Motor neuron (in vitro differentiated cells): ENCODE measurements around the gene ST6GALNAC1. TPM values are rescaled to one million over a fixed set of nuclear protein-coding genes. Genes with fewer than 3 reads are reported as not detected.
"Not testable (repeated sequence)": the region's sequence is repeated elsewhere in the genome, so short reads cannot be mapped to it uniquely, and the experiment has no call there.

Experiments used
- ATAC-seq, 8 experiments: fragments of 200-7000 bp; cut with Tn5 transposase; replicated peaks in 6 of 8; 2 replicates each; pipeline ENCODE4 v1.8.0; 2021; ENCODE audit warnings: mild to moderate bottlenecking in 8 of 8, moderate library complexity in 8 of 8
- H3K27ac ChIP-seq, 2 donors: fragments of 250-450 bp; sonication (Bioruptor Pico); 2 replicates each; pipeline ENCODE4 v1.9.0; 2021; ENCODE audit warnings: antibody characterized with exemption in 2 of 2, mild to moderate bottlenecking in 2 of 2, moderate library complexity in 1 of 2
- H3K4me1 ChIP-seq, 2 donors: fragments of 250-450 bp; sonication (Bioruptor Pico); replicated peaks in 1 of 2; 2 replicates each; pipeline ENCODE4 v1.6.1; 2021; ENCODE audit warnings: antibody characterized with exemption in 2 of 2, mild to moderate bottlenecking in 2 of 2, moderate library complexity in 1 of 2
- H3K4me3 ChIP-seq, 5 donors: fragments of 250-450 bp; sonication (Bioruptor Pico); 2 replicates each; pipeline ENCODE4 v1.9.0; 2021; ENCODE audit warnings: antibody characterized with exemption in 5 of 5, mild to moderate bottlenecking in 5 of 5, moderate library complexity in 4 of 5
- WGBS, 10 experiments: fragments of 450-650 bp; shearing (Covaris generic); methylation state at CpG; one replicate each; pipeline ENCODE4 v1.0.0; 2022; 5-methylcytosine and 5-hydroxymethylcytosine counted together
- in situ Hi-C, 9 experiments: fragments of 400-800 bp; cut with MboI; loops; one replicate each; pipeline ENCODE4 v1.15.0; 2021; ENCODE audit warnings: low sequenced_read_pairs in 9 of 9, low pct_unique_long_range_greater_than_20kb in 2 of 9; ENCODE audit not compliant: unreplicated experiment in 9 of 9
- total RNA-seq, 8 experiments: library from RNA; unstranded; fragments of 300-600 nt; gene quantifications; 2 replicates each; pipeline versions ENCODE4 v1.2.3 to v1.2.4, GENCODE V29; 2022

The ST6GALNAC1 gene
- total RNA-seq, 8 experiments from 2014 or later, result 0.13 to 1.00 (median 0.38) TPM; not detected in 5

DNA sequence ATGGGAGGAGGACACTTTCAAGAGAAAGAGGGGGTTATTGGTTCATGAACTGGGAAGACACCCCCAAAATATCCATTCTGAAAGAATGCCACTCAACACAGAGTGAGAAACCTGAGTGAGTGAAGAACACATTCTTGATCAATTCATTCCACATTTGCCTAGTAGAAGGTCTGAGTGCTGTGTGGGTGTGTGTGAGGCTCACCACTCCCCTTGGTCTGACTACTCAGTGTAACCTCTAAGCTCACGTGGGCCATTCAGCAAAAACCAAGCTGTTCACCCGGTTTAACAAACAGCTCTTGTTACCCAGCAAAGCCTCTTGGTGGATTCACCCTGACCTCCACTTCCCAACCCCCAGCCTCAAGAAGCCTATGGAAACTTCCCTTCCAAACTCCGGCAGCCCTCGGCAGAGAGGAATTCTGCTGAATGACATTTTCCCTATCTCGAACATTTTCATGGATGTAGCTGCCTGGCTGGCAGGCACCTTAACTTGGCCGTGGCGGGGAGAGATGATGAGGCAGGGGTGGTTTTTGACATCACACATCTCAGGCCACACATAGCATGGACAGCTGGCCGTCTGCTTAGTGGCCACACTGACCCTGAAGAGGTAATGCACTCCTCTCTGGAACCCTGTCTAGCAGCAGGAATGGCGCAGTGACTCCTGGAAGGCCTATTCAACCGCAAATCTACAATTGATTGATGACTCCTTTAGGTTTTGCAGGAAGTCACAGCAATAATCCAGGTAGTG lies 11.6 kb downstream of the ST6GALNAC1 start:
- H3K4me3 ChIP-seq, result no peak overlapping the region
- peaks cover 24 to 27% of the 10 kb centered on the region in 2 donors for H3K4me1 ChIP-seq
- no peak overlapping the region for H3K27ac ChIP-seq
- in situ Hi-C loops, result no loop called here
- 40 to 87% (median 50%) methylated on average over 1 to 7 of the region's 10 CpGs; no CpG with 5 or more reads in 1 of the 10 experiments for WGBS, 10 experiments
- ATAC-seq, result peak in 4 of 8 experiments; percentile 35 to 73 (median 52)

DNA sequence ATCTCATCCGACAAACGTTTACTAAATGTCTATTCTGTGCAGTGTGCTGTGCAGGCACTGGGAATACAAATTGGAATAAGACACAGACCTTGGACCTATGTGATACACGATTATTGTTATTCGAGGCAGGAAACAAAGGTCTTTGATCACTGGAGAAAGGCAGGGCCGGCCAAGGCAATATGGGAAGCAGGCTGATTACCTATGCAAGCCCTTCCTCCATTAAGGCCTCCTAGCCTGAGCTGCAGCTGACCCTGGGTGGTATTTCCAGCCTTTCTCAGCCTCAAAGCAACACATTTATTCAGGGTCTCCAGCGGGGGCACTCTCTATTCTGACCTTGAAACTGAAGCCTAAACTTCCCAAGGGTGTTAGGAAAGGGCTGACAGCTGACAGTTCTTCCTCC lies 13.4 kb downstream of the ST6GALNAC1 start:
- Histone ChIP-seq H3K4me1 (peaks cover 20 to 24% of the 10 kb centered on the region in 2 donors), H3K27ac (peak overlapping the region; percentile 14 to 22), H3K4me3 (no peak overlapping the region)
- in situ Hi-C loops, result no loop called here
- ATAC-seq, result peak in 5 of 8 experiments; percentile 45 to 82 (median 55)
- 8 to 53% (median 30%) methylated on average over 1 to 5 of the region's 6 CpGs; no CpG with 5 or more reads in 4 of the 10 experiments for WGBS, 10 experiments

DNA sequence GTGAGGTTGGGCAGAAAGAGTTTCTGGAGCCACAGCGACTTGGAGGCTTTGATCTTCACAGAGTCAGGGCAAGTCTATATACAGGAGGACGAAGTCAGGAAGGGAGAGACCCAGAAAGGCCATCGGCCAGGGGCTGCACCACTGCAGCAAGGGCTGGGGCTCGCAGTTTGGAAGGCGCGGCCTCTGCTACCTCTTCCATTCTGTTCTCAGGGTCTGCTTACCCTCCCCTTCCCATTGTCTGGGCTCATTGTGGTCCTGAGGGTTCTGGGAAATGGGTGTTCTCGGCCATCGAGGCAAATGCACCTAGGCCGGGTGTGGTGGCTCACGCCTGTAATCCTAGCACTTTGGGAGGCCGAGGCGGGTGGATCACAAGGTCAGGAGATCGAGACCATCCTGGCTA lies 16.0 kb downstream of the ST6GALNAC1 start:
- no peak overlapping the region for H3K27ac ChIP-seq
- 33 to 100% (median 45%) methylated on average over 1 to 3 of the region's 13 CpGs; no CpG with 5 or more reads in 6 of the 10 experiments for WGBS, 10 experiments
- peaks cover 23% of the 10 kb centered on the region in 2 donors for H3K4me1 ChIP-seq
- in situ Hi-C loops, result no loop called here
- ATAC-seq, result no peak
- H3K4me3 ChIP-seq, result no peak overlapping the region

DNA sequence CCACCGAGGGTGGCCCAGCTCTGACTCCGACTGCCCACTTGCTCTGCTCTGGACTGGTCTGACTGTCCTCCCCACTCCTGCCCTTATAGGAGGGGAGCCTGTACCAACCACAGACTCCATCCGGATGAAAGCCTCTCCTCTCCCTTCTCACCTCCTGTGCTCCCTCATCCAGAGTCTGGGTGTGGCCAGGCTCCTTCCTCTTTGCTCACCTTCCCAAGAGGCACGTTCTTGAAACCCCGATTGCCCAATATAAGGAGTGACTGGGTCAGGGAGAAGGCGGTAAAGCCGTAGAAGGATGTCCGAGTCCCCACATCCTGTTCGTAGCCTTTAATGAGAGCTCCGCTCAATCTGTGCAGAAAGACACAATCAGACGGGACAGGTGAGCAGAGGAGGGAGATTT lies 17.1 kb downstream of the ST6GALNAC1 start:
- Histone ChIP-seq H3K27ac (no peak overlapping the region), H3K4me1 (peaks cover 12 to 16% of the 10 kb centered on the region in 2 donors), H3K4me3 (no peak overlapping the region)
- no peak for ATAC-seq
- in situ Hi-C loops, result no loop called here
- WGBS, 10 experiments, result 33 to 100% (median 76%) methylated on average over 1 to 3 of the region's 11 CpGs; no CpG with 5 or more reads in 6 of the 10 experiments

DNA sequence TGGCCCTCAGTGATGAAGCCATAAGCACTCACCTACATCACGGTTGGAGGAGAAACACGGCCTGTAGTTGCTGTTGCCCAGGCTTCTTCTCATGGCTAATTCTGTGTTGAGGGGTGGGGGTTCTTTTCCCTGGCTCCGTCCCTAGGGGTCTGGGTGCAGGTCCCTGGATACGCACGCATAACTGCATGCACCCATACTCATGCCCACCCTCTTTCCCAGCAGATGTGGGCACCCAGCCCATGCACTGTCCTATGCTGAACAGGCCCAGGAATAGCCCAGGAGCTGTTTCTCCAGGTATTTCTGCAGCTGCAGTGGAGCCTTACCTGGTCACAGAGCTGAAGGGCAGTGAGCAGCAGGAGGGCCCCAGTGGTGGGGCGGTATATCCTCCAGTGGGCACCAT lies 18.1 kb downstream of the ST6GALNAC1 start:
- in situ Hi-C loops, result no loop called here
- ATAC-seq, result no peak
- peaks cover 9 to 14% of the 10 kb centered on the region in 2 donors for H3K4me1 ChIP-seq
- H3K27ac ChIP-seq, result no peak overlapping the region
- H3K4me3 ChIP-seq, result no peak overlapping the region
- WGBS, 10 experiments, result 0 to 70% methylated on average over 1 to 3 of the region's 6 CpGs; no CpG with 5 or more reads in 8 of the 10 experiments

DNA sequence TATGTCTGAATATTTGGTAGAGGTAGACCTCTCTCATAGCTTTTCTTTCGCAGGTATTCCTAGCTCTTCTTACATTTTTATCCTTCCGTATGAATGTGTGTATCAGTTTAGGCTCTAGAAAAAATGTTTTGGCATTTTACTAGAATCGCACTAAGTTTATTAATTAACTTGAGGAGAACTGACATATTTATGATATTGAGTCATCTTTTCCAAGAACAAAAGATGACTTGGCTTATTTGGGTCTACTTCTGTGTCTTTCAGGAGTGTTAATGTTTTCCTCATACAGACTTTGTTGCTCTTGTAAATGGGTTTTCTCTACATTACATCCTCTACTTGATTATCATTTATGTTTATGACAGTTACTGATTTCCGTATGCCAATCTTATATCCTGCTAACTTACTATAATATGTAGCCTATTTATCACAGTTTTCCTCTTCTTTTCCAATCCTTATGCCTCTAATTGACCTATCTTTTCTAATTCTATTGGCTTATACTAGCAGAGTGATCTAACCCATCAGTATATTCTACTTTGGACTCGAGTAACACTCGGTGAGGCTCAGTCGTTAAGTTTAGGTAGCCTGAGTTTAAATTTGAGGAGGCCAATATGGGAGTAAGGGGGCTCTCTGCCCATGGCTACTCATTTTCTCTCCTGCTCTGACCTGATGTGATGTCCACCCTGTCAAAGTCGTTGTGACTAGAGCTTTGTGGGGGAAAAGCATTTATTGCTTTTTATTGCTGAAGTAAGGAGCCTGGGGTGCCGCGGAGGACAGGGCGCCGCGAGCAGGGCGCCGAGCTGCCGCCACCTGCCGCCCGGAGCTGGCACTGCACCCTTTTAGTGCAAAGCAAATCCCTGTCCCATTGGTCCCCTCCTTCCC lies 20.0 kb downstream of the ST6GALNAC1 start:
- no peak overlapping the region for H3K4me3 ChIP-seq
- WGBS, 10 experiments, result 7 to 92% (median 33%) methylated on average over 4 to 18 of the region's 18 CpGs
- in situ Hi-C loops, result no loop called here
- H3K4me1 ChIP-seq, result peaks cover 0 to 3% of the 10 kb centered on the region in 2 donors
- H3K27ac ChIP-seq, result no peak overlapping the region
- peak; percentile 76 to 100 (median 84) for ATAC-seq

DNA sequence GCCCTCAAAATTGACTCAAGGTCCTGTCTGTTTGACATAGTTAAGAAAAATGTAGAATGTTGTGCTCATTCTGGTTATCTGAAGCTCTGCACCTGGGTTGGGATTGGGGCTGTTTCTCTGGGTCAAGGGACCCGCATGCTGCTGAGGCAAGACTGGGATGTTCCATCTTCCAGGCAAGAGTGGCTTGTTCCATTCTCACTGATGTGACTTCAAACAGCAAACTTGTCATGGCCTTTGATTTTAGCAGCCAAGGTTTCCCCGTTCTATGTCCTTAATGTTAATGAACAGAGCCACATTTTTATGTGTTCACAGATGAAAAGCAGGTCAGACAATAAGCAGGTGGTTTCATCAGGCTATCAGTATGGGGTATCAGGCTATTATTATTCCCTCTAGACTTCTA lies 25.7 kb downstream of the ST6GALNAC1 start:
- peaks cover 3 to 6% of the 10 kb centered on the region in 2 donors for H3K4me1 ChIP-seq
- in situ Hi-C loops, result no loop called here
- 46 to 100% (median 78%) methylated on average over 1 to 2 of the region's 2 CpGs; no CpG with 5 or more reads in 4 of the 10 experiments for WGBS, 10 experiments
- no peak overlapping the region for H3K27ac ChIP-seq
- H3K4me3 ChIP-seq, result no peak overlapping the region
- ATAC-seq, result no peak

DNA sequence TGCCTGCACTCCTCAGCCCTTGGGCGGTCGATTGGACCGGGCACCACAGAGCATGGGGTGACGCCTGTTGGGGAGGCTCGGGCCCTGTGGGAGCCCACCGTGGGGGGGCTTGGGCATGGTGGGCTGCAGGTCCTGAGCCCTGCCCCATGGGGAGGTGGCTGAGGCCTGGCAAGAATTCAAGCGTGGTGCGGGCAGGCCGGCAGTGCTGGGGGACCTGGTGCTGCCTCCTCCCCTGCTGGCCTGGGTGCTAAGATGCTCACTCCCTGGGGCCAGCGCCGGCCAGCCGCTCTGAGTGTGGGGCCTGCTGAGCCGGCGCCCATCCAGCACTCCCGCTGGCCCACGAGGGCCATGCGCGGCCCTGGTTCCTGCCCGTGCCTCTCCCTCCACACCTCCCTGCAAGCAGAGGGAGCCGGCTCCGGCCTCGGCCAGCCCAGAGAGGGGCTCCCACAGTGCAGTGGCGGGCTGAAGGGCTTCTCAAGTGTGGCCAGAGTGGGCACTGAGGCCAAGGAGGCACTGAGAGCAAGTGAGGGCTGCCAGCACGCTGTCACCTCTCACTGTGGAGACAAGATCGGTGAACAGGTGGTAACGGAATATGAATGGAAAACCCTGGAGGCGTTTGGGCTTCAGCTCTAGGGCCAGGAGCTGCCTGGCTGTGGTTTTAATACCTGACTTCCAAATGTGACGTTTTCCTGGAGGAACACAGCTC lies 28.5 kb downstream of the ST6GALNAC1 start:
- peaks cover 12 to 21% of the 10 kb centered on the region in 2 donors for H3K4me1 ChIP-seq
- no peak for ATAC-seq
- H3K4me3 ChIP-seq, result no peak overlapping the region
- WGBS, 10 experiments, result 40 to 100% (median 85%) methylated on average over 1 to 5 of the region's 28 CpGs; no CpG with 5 or more reads in 2 of the 10 experiments
- in situ Hi-C loops, result no loop called here
- H3K27ac ChIP-seq, result no peak overlapping the region

DNA sequence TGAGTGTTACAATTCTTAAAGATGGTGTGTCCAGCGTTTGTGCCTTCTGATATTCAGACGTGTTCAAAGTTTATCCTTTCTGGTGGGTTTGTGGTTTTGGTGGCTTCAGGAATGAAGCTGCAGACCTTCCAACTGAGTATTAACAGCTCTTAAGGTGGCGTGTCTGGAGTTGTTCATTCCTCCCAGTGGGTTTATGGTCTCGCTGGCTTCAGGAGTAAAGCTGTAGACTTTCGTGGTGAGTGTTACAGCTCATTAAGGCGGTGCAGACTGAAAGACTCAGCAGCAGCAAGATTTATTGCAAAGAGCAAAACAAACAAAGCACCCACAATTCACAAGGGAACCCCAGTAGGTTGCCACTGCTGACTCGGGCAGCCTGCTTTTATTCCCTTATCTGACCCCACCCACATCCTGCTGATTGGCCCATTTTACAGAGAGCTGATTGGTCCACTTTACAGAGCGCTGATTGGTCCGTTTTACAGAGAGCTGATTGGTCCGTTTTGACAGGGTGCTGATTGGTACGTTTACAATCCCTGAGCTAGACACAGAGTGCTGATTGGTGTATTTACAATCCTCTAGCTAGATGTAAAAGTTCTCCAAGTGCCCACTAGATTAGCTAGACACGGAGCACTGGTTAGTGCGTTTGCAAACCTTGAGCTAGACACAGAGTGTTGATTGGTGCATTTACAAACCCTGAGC lies 29.3 kb downstream of the ST6GALNAC1 start:
- H3K4me1 ChIP-seq, result peaks cover 12 to 21% of the 10 kb centered on the region in 2 donors
- peak in 2 of 8 experiments; percentile 23 to 25 for ATAC-seq
- H3K4me3 ChIP-seq, H3K27ac ChIP-seq, in situ Hi-C loops: not testable (repeated sequence)
- WGBS, 10 experiments, result 20 to 94% (median 72%) methylated on average over 1 to 6 of the region's 13 CpGs; no CpG with 5 or more reads in 5 of the 10 experiments

DNA sequence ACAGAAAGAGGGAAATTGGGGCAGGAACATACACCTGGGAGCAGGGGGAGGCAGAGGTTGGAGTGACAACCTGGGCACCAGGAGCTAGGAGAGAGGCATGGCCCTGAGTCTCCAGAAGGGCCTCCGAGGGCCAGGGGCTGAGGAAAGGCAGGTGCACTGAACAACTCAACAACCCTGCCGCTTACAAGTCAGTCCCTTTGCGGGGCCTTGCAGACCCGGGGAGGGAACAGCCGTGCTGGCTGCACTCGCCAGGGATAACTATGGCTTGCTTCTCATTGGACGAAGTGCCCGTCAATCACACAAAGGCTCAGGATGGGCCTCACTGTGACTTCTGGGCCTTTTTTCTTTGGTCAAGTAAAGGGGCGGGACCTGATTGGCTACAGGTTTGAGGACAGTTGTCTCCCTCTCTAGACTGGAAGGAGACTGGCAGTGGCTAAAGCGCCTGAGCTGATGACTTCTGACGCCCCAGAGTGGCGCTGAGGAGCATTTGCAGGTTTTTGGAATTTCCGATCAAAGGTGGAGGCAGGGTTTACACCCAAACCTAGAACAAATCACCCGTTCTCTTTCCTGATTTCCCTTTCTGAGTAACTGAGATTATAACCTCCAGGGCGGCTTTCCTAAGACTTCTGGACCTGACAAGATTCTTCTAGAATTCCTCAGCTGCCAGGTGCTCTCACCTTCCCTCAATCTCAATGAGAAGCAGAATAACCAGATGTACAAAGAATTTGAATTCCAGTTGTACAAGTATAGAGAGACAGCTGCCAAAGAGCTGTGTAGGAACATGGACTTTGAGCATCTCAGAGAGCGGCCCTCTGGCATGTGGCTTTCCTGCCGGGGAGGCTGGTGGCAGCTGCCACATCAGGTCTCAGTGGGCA lies 30.3 kb downstream of the ST6GALNAC1 start:
- in situ Hi-C loops, result no loop called here
- Histone ChIP-seq H3K4me1 (peaks cover 12 to 21% of the 10 kb centered on the region in 2 donors), H3K27ac (no peak overlapping the region), H3K4me3 (no peak overlapping the region)
- 22 to 100% (median 79%) methylated on average over 1 to 13 of the region's 17 CpGs for WGBS, 10 experiments
- ATAC-seq, result peak in 6 of 8 experiments; percentile 17 to 59 (median 50)

DNA sequence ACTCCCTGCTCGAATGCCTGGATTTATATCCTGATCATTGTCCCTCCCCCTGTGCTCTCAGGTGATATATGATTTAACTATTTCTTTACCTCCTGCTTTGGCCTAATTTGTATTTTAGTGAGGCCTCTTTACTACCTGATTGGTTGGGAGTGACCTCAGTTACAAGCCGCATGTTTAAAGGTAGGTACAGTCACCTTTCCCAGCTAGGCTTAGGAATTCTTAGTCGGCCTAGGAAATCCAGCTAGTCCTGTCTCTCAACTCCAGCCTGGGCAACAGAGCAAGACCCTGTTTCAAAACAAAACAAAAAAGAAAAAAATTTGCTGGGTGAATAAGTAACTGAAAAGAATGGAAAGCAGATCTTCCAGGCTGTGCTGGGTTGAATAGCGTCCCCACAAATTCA lies 31.1 kb downstream of the ST6GALNAC1 start:
- peaks cover 12 to 21% of the 10 kb centered on the region in 2 donors for H3K4me1 ChIP-seq
- in situ Hi-C loops, result no loop called here
- H3K4me3 ChIP-seq, result no peak overlapping the region
- WGBS, 10 experiments, result 33 to 100% (median 85%) methylated on average over 1 to 4 of the region's 4 CpGs; no CpG with 5 or more reads in 2 of the 10 experiments
- no peak overlapping the region for H3K27ac ChIP-seq
- ATAC-seq, result no peak
